IPS-11a (cell line): Measurements from ENCODE around the gene GLI1.
A peak's percentile ranks its signal among the peaks of the same experiment; 100 is the strongest.
"Not testable (repeated sequence)": the region's sequence is repeated elsewhere in the genome, so short reads cannot be mapped to it uniquely, and the experiment has no call there.

Experiments
- H3K4me3 ChIP-seq: one replicate; pipeline ENCODE4 v1.5.1; 2013; ENCODE audit warnings: low read depth, low read length, control low read depth

GLI1 gene

GRCh38 chr12:57475271-57476161, 15.9 kb downstream of the GLI1 start:
- H3K4me3 ChIP-seq = peak overlapping the region; percentile 25

GRCh38 chr12:57476162-57476992, 16.8 kb downstream of the GLI1 start:
- peak overlapping the region; percentile 25 for H3K4me3 ChIP-seq

- H3K4me3 ChIP-seq = no peak overlapping the region
Measured at GRCh38 chr12:57476993-57477709, 17.6 kb downstream of the GLI1 start.

GRCh38 chr12:57477710-57478681, 18.4 kb downstream of the GLI1 start:
- H3K4me3 ChIP-seq = no peak overlapping the region

- H3K4me3 ChIP-seq = no peak overlapping the region
Measured at GRCh38 chr12:57479043-57479375, 19.4 kb downstream of the GLI1 start.

- no peak within 1 kb of the TSS for H3K4me3 ChIP-seq
Measured at GRCh38 chr12:57479376-57480115, 20.0 kb downstream of the GLI1 start, which contains the start of gene ARHGAP9. Gene ARHGAP9 (minus strand): TSS chr12:57479866. CDS start chr12:57479406, 460 bp downstream.

GRCh38 chr12:57481671-57482070, 22.1 kb downstream of the GLI1 start:
- H3K4me3 ChIP-seq = no peak overlapping the region

- H3K4me3 ChIP-seq = no peak overlapping the region
Measured at GRCh38 chr12:57483466-57483865, 23.9 kb downstream of the GLI1 start.

GRCh38 chr12:57485695-57486094, 26.1 kb downstream of the GLI1 start:
- H3K4me3 ChIP-seq = no peak overlapping the region

GRCh38 chr12:57487055-57487596, 27.5 kb downstream of the GLI1 start:
- no peak overlapping the region for H3K4me3 ChIP-seq

- H3K4me3 ChIP-seq = peak within 1 kb of the TSS; percentile 100
Measured at GRCh38 chr12:57487597-57488401, 28.2 kb downstream of the GLI1 start, which contains the start of gene MARS1. Gene MARS1 (plus strand): TSS chr12:57488068. CDS start chr12:57488091, 23 bp downstream.

- peak overlapping the region; percentile 100 for H3K4me3 ChIP-seq
Measured at GRCh38 chr12:57488402-57489156, 29.0 kb downstream of the GLI1 start.

- H3K4me3 ChIP-seq = peak overlapping the region; percentile 100
Measured at GRCh38 chr12:57489157-57489641, 29.6 kb downstream of the GLI1 start.

- no peak overlapping the region for H3K4me3 ChIP-seq
Measured at GRCh38 chr12:57490126-57490525, 30.5 kb downstream of the GLI1 start.

- no peak overlapping the region for H3K4me3 ChIP-seq
Measured at GRCh38 chr12:57491393-57492280, 32.1 kb downstream of the GLI1 start.

- not testable (repeated sequence) for H3K4me3 ChIP-seq
Measured at GRCh38 chr12:57495051-57495701, 35.6 kb downstream of the GLI1 start.
